KMS-11 (cell line): Measurements from ENCODE around the gene PHPT1.
"Not testable (repeated sequence)": the region's sequence is repeated elsewhere in the genome, so short reads cannot be mapped to it uniquely, and the experiment has no call there.

Source experiments
- H2AFZ ChIP-seq: fragments of 200-600 bp; sonication (generic); 2 replicates; pipeline ENCODE4 v1.6.1; 2016; ENCODE audit warnings: antibody characterized with exemption, mixed run types, low read depth
- H3K27ac ChIP-seq: fragments of 200-600 bp; sonication (generic); 2 replicates; pipeline ENCODE4 v1.6.1; 2016; ENCODE audit warnings: mild to moderate bottlenecking, mixed run types
- H3K27me3 ChIP-seq: fragments of 200-600 bp; sonication (generic); 2 replicates; pipeline ENCODE4 v1.6.1; 2017; ENCODE audit warnings: mild to moderate bottlenecking, low read depth, mixed run types, moderate library complexity; ENCODE audit not compliant: insufficient read depth
- H3K36me3 ChIP-seq: fragments of 200-600 bp; sonication (generic); 2 replicates; pipeline ENCODE4 v1.6.1; 2017; ENCODE audit warnings: mild to moderate bottlenecking, mixed run types; ENCODE audit not compliant: insufficient read depth
- H3K4me1 ChIP-seq: fragments of 200-600 bp; sonication (generic); 2 replicates; pipeline ENCODE4 v1.6.1; 2016; ENCODE audit warnings: mild to moderate bottlenecking, low read depth, mixed run types; ENCODE audit not compliant: poor library complexity, severe bottlenecking
- H3K4me2 ChIP-seq: fragments of 200-600 bp; sonication (generic); 2 replicates; pipeline ENCODE4 v1.7.0; 2016; ENCODE audit warnings: mild to moderate bottlenecking, mixed run types
- H3K4me3 ChIP-seq: fragments of 200-600 bp; sonication (generic); IDR thresholded peaks from 2 replicates; pipeline ENCODE4 v1.6.1; 2017; ENCODE audit warnings: low read depth, low read length, mixed read lengths; ENCODE audit not compliant: insufficient read depth
- H3K79me2 ChIP-seq: fragments of 200-600 bp; sonication (generic); 2 replicates; pipeline ENCODE4 v1.6.1; 2016; ENCODE audit warnings: low read depth, mixed run types; ENCODE audit not compliant: insufficient read depth
- H3K9ac ChIP-seq: fragments of 200-600 bp; sonication (generic); 2 replicates; pipeline ENCODE4 v1.6.1; 2016; ENCODE audit warnings: mild to moderate bottlenecking, mixed run types
- H4K20me1 ChIP-seq: fragments of 200-600 bp; sonication (generic); 2 replicates; pipeline ENCODE4 v1.6.1; 2016; ENCODE audit warnings: mild to moderate bottlenecking, mixed run types; ENCODE audit not compliant: insufficient read depth
- TF ChIP-seq, protein P1 (sequence below): fragments of 200-600 bp; sonication (generic); conservative IDR thresholded peaks from 2 replicates; pipeline ENCODE4 v1.6.1; 2017; ENCODE audit warnings: low read depth, mild to moderate bottlenecking, antibody characterized with exemption, low read length, moderate library complexity, mixed read lengths

The PHPT1 gene

DNA sequence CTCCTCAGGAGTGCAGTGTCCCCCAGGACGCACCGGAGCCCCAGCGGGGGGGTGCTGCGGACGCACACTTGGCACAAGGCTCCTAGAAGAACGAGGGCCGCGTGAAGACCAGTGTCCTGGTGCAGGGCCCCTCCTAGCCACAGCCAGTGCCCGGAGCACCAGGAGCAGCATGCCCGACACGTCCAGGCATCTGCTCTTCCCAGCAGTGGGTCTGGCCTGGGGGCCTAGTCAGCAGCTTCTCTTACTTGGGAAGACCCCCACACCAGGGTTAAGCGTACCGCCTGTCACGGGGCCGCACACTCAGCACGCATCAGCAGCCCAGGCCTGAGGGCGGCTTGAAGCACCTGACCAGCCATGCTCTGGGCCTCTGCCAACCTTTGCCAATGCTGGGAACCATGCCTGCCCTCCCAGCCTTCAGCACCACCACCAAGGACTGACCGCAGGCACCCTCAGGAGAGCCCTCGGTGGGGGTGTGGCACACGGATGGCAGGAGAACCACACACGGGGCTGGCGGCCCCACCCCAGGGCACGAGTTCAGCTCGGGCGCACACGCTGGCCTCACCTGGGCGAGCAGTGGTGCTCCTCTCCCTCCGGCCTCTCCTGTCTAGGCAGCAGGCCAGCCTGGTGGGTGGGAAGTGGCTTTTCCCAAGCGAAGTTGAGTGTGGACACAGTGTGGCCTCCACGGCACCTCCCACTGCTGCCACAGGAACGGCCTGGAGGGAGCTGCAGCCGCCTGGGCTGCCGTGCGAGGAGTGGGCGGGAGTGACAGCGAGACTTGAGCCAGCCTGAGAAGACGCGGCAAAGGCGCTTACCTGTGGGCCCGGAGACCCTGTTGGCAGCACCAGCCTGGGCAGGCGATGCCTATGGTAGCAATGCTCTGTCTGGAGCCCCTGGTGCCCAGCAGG, 19.0 kb upstream of the PHPT1 start:
- H3K4me3 ChIP-seq: no peak overlapping the region
- no peak overlapping the region for H3K9ac ChIP-seq
- TF ChIP-seq, protein P1, sequence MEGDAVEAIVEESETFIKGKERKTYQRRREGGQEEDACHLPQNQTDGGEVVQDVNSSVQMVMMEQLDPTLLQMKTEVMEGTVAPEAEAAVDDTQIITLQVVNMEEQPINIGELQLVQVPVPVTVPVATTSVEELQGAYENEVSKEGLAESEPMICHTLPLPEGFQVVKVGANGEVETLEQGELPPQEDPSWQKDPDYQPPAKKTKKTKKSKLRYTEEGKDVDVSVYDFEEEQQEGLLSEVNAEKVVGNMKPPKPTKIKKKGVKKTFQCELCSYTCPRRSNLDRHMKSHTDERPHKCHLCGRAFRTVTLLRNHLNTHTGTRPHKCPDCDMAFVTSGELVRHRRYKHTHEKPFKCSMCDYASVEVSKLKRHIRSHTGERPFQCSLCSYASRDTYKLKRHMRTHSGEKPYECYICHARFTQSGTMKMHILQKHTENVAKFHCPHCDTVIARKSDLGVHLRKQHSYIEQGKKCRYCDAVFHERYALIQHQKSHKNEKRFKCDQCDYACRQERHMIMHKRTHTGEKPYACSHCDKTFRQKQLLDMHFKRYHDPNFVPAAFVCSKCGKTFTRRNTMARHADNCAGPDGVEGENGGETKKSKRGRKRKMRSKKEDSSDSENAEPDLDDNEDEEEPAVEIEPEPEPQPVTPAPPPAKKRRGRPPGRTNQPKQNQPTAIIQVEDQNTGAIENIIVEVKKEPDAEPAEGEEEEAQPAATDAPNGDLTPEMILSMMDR: no peak
- no peaks in the 10 kb centered on the region for H3K27me3 ChIP-seq
- no peak overlapping the region for H2AFZ ChIP-seq
- no peaks in the 10 kb centered on the region for H3K36me3 ChIP-seq
- H3K27ac ChIP-seq: no peak overlapping the region
- H4K20me1 ChIP-seq: no peaks in the 10 kb centered on the region
- H3K4me2 ChIP-seq: no peak overlapping the region
- H3K79me2 ChIP-seq: no peaks in the 10 kb centered on the region
- H3K4me1 ChIP-seq: no peaks in the 10 kb centered on the region

DNA sequence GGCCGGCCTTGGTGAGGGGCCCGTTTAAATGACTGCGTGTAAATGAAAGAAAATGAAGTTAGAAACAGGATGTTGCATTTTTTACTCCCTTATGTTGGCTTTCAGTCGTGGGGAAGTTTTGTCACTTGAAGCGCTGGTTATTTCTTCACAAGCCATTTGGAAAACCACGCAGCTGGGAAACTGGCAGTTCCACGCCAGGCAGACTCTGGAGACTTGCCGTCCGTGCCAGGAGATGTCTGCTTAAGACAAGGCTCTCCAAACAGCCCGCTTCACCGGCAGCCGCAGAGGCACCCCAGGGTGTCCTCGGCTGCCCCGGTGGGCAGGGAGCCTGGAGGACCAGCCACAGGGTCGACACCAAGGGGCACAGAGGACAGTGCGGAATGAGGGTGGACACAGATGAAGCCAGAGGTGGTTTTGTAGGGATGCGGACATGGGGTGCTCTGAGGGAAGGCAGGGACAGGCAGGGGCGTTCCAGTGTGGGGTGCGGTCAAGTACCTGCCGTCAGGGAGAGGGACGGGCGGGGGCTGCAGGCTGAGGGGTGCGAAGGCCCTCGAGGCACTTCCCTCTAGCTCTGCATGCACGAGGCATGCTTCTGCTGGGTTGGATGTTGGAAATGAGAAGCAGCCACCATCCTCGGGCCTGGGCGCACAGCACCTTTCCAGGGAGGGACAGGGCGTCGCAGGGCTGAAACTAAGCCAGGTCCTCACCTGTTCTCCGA, 18.0 kb upstream of the PHPT1 start:
- Histone ChIP-seq H3K27me3 (no peaks in the 10 kb centered on the region), H3K79me2 (no peaks in the 10 kb centered on the region), H3K4me1 (no peaks in the 10 kb centered on the region), H3K4me2 (no peak overlapping the region), H3K36me3 (no peaks in the 10 kb centered on the region), H3K27ac (no peak overlapping the region), H3K4me3 (no peak overlapping the region), H4K20me1 (no peaks in the 10 kb centered on the region), H2AFZ (no peak overlapping the region), H3K9ac (no peak overlapping the region)
- TF ChIP-seq, protein P1: no peak

DNA sequence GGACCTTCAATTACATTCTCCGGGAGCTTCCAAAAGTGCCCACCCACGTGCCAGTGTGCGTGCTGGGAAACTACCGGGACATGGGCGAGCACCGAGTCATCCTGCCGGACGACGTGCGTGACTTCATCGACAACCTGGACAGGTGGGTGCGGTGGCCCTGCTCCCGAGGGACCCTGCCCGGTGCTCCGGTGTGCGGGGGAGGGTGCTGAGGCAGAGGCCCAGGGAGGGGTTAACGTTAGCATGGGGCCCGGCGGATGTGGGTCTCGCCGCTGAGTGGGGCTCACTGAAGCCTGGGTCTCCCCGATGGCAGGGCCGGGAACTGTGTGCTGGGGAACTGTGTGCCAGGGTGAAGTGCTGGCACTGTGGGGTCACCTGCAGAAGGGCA, 17.5 kb upstream of the PHPT1 start:
- Histone ChIP-seq H3K9ac (no peak overlapping the region), H4K20me1 (no peaks in the 10 kb centered on the region), H2AFZ (no peak overlapping the region), H3K27ac (no peak overlapping the region), H3K79me2 (no peaks in the 10 kb centered on the region), H3K4me3 (no peak overlapping the region), H3K4me1 (no peaks in the 10 kb centered on the region), H3K4me2 (no peak overlapping the region), H3K36me3 (no peaks in the 10 kb centered on the region), H3K27me3 (no peaks in the 10 kb centered on the region)
- TF ChIP-seq, protein P1: no peak

DNA sequence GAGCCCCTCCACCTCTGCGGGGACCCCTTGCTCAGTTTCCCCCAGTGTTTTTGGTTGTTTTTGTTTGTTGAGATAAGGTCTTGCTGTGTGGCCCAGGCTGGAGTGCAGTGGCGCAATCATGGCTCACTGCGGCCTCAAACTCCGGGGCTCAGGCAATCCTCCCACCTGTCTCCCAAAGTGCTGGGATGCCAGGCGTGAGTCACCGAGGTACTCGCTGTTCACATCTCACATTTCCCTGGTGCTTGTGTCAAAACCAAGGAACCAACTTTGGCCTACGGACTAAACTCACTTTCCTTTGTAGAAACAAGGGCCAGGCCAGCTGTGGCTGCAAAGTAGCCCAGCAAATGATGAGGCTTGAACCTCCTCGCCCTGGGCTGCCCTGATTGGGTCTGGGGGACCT, 16.6 kb upstream of the PHPT1 start:
- Histone ChIP-seq H3K79me2 (no peaks in the 10 kb centered on the region), H3K4me3 (no peak overlapping the region), H3K36me3 (no peaks in the 10 kb centered on the region), H3K27ac (no peak overlapping the region), H3K4me2 (no peak overlapping the region), H2AFZ (no peak overlapping the region), H4K20me1 (no peaks in the 10 kb centered on the region), H3K9ac (no peak overlapping the region), H3K27me3 (no peaks in the 10 kb centered on the region), H3K4me1 (no peaks in the 10 kb centered on the region)
- TF ChIP-seq, protein P1: no peak

DNA sequence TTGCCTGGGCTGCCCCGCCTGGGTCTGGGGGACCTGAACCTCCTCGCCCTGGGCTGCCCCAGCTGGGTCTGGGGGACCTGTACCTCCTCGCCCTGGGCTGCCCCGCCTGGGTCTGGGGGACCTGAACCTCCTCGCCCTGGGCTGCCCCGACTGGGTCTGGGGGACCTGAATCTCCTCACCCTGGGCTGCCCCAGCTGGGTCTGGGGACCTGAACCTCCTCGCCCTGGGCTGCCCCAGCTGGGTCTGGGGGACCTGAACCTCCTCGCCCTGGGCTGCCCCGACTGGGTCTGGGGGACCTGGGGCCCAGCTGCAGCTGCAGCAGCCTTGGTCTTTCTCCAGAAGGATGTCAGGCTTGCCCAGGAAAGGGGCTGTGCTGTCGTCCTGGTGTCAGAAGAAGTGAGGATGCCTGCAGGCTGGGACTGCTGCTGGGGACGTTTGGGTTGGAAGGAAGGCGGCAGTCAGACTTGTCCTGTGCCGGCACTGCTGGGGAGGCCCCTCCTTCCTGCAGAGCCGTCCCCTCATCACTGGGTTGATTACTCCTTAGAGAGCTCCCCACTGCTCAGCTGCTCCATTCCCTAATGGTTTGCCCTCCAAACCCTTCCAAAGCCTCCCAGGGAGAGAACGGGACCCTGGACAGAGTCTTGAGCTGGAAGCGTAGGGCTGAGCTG, 15.7 kb upstream of the PHPT1 start:
- not testable (repeated sequence) for H3K9ac ChIP-seq, H3K4me1 ChIP-seq, H3K4me2 ChIP-seq, H4K20me1 ChIP-seq, H3K79me2 ChIP-seq, H3K27me3 ChIP-seq, H3K4me3 ChIP-seq, H2AFZ ChIP-seq, H3K27ac ChIP-seq, H3K36me3 ChIP-seq
